ENCODE results near the gene UNC13D.

UNC13D gene

DNA sequence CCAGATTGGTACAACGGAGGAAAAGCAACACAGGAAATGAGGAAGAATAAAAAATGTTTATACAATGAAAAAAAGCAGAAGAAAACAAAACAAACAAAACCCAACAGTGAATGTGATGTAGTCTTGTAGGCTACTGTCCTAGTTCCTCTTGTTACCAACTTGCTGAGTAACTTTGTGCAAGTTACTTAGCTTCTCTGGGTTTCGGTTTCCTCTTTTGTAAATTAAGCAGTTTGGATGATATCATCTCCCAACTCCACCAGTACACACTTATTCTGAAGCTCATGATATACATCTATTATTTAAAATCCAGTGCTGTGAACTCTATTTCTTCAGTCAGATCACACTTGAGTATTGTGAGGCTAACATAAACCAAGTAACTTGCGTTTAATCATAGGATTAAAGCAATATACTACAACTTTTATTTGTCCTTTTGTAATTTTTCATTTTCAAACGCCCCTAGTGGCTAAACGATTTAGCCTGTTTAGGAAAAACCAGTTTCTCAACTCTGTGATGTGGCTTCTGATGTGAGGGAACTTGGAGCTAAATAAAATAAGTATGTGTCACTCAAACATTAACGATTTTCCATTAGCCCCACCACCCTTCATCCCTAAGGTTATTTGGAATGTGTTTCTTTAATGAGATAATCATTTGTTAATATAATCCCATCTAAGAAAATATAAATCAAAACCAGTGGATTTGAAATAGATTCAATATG, 61.0 kb downstream of the UNC13D start:
- DNase-seq, result peak; percentile 89
- H3K27ac ChIP-seq (ENCODE audit: low read length), result peak overlapping the region; percentile 93
- no peaks in the 10 kb centered on the region for H3K9me2 ChIP-seq (replicated peaks; ENCODE audit: insufficient read depth, low read length)
- peaks cover 45% of the 10 kb centered on the region for H3K79me2 ChIP-seq (ENCODE audit: low read length)
- H4K20me1 ChIP-seq (ENCODE audit: insufficient read depth, low read length), result peaks cover 12% of the 10 kb centered on the region
- H3K9me3 ChIP-seq (replicated peaks; ENCODE audit: insufficient read depth, low read length), result no peaks in the 10 kb centered on the region
- peak overlapping the region; percentile 32 for H3K4me3 ChIP-seq (ENCODE audit: low read length)
- H2AFZ ChIP-seq (ENCODE audit: low read length), result peak overlapping the region; percentile 18
- peaks cover 3% of the 10 kb centered on the region; the same call in 1 of the 2 replicates for H3K36me3 ChIP-seq (replicated peaks; ENCODE audit: insufficient read depth, low read length)
- H3K9ac ChIP-seq (ENCODE audit: low read length), result peak overlapping the region; percentile 98
- H3K4me1 ChIP-seq (ENCODE audit: low read length), result peaks cover 30% of the 10 kb centered on the region
- TF ChIP-seq, protein P1, sequence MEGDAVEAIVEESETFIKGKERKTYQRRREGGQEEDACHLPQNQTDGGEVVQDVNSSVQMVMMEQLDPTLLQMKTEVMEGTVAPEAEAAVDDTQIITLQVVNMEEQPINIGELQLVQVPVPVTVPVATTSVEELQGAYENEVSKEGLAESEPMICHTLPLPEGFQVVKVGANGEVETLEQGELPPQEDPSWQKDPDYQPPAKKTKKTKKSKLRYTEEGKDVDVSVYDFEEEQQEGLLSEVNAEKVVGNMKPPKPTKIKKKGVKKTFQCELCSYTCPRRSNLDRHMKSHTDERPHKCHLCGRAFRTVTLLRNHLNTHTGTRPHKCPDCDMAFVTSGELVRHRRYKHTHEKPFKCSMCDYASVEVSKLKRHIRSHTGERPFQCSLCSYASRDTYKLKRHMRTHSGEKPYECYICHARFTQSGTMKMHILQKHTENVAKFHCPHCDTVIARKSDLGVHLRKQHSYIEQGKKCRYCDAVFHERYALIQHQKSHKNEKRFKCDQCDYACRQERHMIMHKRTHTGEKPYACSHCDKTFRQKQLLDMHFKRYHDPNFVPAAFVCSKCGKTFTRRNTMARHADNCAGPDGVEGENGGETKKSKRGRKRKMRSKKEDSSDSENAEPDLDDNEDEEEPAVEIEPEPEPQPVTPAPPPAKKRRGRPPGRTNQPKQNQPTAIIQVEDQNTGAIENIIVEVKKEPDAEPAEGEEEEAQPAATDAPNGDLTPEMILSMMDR (IDR thresholded peaks at IDR 0.05; ENCODE audit: low read length), result peak; percentile 83
- no peak for TF ChIP-seq EZH2 (optimal IDR thresholded peaks at IDR 0.05; ENCODE audit: low read depth, low read length)
- no peak for TF ChIP-seq EZH2phosphoT487 (IDR thresholded peaks at IDR 0.05; ENCODE audit: low read length)
- H3K4me2 ChIP-seq (ENCODE audit: low read depth, low read length), result peak overlapping the region; percentile 90
- no peaks in the 10 kb centered on the region for H3K27me3 ChIP-seq (replicated peaks; ENCODE audit: insufficient read depth, low read length)
- peaks cover 36% of the 10 kb centered on the region for H3F3A ChIP-seq (ENCODE audit: insufficient read depth, low read length)

- no peak overlapping the region; the same call in 1 of the 2 replicates for H3K4me3 ChIP-seq (ENCODE audit: low read length)
Measured at GRCh38 chr17:75779987-75780889, 64.0 kb downstream of the UNC13D start.

GRCh38 chr17:75779250-75779986, 64.8 kb downstream of the UNC13D start:
- peaks cover 21% of the 10 kb centered on the region for H3K79me2 ChIP-seq (ENCODE audit: low read length)
- TF ChIP-seq EZH2 (optimal IDR thresholded peaks at IDR 0.05; ENCODE audit: low read depth, low read length) (no peak), EZH2phosphoT487 (IDR thresholded peaks at IDR 0.05; ENCODE audit: low read length) (no peak)
- TF ChIP-seq, protein P1 (IDR thresholded peaks at IDR 0.05; ENCODE audit: low read length), result no peak
- no peak overlapping the region for H2AFZ ChIP-seq (ENCODE audit: low read length)
- peak overlapping the region; percentile 81 for H3K4me3 ChIP-seq (ENCODE audit: low read length)
- H3F3A ChIP-seq (ENCODE audit: insufficient read depth, low read length), result peaks cover 60% of the 10 kb centered on the region
- peaks cover 18% of the 10 kb centered on the region for H3K4me1 ChIP-seq (ENCODE audit: low read length)
- H3K4me2 ChIP-seq (ENCODE audit: low read depth, low read length), result peak overlapping the region; percentile 85; the same call in 1 of the 2 replicates
- peak; percentile 100 for DNase-seq
- peak overlapping the region; percentile 81 for H3K27ac ChIP-seq (ENCODE audit: low read length)
- peak overlapping the region; percentile 96 for H3K9ac ChIP-seq (ENCODE audit: low read length)
- H4K20me1 ChIP-seq (ENCODE audit: insufficient read depth, low read length), result peaks cover 26% of the 10 kb centered on the region
- H3K9me3 ChIP-seq (replicated peaks; ENCODE audit: insufficient read depth, low read length), result no peaks in the 10 kb centered on the region
- H3K9me2 ChIP-seq (replicated peaks; ENCODE audit: insufficient read depth, low read length), result no peaks in the 10 kb centered on the region
- H3K36me3 ChIP-seq (replicated peaks; ENCODE audit: insufficient read depth, low read length), result peaks cover 10% of the 10 kb centered on the region; the same call in 1 of the 2 replicates
- no peaks in the 10 kb centered on the region for H3K27me3 ChIP-seq (replicated peaks; ENCODE audit: insufficient read depth, low read length)

More at GRCh38 chr17:75779987-75780889, 64.0 kb downstream of the UNC13D start:
- Histone ChIP-seq H3K27me3 (replicated peaks; ENCODE audit: insufficient read depth, low read length) (no peaks in the 10 kb centered on the region), H3K9ac (ENCODE audit: low read length) (peak overlapping the region; percentile 10; the same call in 1 of the 2 replicates), H3K27ac (ENCODE audit: low read length) (peak overlapping the region; percentile 38; the same call in 1 of the 2 replicates), H3F3A (ENCODE audit: insufficient read depth, low read length) (peaks cover 61% of the 10 kb centered on the region), H4K20me1 (ENCODE audit: insufficient read depth, low read length) (peaks cover 26% of the 10 kb centered on the region), H3K9me2 (replicated peaks; ENCODE audit: insufficient read depth, low read length) (no peaks in the 10 kb centered on the region), H3K4me1 (ENCODE audit: low read length) (peaks cover 19% of the 10 kb centered on the region), H2AFZ (ENCODE audit: low read length) (no peak overlapping the region), H3K4me2 (ENCODE audit: low read depth, low read length) (peak overlapping the region; percentile 46), H3K79me2 (ENCODE audit: low read length) (peaks cover 24% of the 10 kb centered on the region), H3K36me3 (replicated peaks; ENCODE audit: insufficient read depth, low read length) (peaks cover 10% of the 10 kb centered on the region; the same call in 1 of the 2 replicates), H3K9me3 (replicated peaks; ENCODE audit: insufficient read depth, low read length) (no peaks in the 10 kb centered on the region)
- no peak for DNase-seq
- TF ChIP-seq, protein P1 (IDR thresholded peaks at IDR 0.05; ENCODE audit: low read length), result no peak

All from MM.1S (cell line).